COLO668 (cell line): ENCODE measurements around the gene SYT15.
A peak's percentile ranks its signal among the peaks of the same experiment; 100 is the strongest.
"Not testable (repeated sequence)": the region's sequence is repeated elsewhere in the genome, so short reads cannot be mapped to it uniquely, and the experiment has no call there.

ENCODE experiments used
- DNase-seq: peaks from one replicate; lab custom pipeline; 2025; ENCODE audit not compliant: unreplicated experiment; lab: John Stamatoyannopoulos, UW

The SYT15 gene

DNA sequence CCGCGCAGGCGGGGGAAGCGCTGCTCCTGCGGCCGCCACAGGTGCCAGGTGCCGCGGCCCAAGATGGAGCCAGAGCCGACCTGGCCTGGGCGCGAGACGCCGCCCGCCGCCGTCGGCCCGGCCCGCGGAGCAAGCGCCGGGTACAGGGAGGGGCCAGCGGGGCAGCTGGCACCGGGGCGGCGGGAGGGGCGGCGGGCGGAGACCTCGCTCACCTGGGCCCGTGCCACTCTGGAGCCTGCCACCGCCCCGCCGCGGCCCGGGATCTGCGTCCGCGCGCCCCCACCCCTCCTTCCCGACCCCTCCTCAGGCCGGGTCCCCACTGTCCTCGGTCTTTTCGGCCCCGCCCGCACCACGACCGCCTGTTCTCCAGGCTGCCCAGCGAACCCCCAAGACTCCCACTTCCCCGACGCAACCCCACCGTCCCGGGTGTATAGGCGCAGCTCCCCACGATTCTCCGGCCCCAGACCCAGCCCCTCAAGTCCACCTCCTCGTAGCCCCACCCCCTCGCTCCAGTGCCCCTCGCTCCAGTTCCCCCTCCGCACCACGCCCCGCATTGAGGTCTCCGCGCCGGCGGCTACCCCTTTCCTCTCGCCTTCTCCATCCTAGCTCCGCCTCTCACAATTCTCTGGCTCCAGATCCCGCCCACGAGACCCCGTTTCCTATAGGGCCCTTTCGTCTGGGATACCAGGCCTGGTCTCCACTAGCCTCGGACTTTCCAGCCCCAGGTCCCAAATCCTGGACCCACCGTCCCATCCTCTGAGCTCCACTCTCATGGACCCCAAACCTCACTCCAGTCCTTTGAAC, 22.2 kb upstream of the SYT15 start, which contains the start of gene GPRIN2:
Gene GPRIN2, minus strand, starts transcription at position 144 of the 804 bp plus-strand sequence. CDS start 5,922 bp downstream, outside the sequence.
- DNase-seq: peak; percentile 63

- peak; percentile 36 for DNase-seq
Observed at GRCh38 chr10:46557319-46558121, 21.4 kb upstream of the SYT15 start.

DNA sequence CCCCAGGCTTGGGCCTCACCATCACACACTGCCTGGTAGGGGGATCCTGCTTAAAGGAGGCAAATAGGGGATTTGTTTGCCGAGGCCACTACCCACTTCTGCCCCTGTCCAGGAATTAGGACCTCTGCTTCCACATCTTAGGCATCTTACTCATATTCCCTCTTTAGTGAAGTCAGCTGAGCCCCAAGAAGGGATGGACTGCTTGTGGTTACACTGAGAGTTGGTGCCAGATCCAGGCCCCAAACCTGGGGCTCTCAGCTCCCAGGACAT, 20.9 kb upstream of the SYT15 start:
- no peak for DNase-seq

- peak; percentile 44 for DNase-seq
Observed at GRCh38 chr10:46558392-46559185, 20.3 kb upstream of the SYT15 start.

- no peak for DNase-seq
Observed at GRCh38 chr10:46559231-46559671, 19.7 kb upstream of the SYT15 start.

GRCh38 chr10:46560381-46560780, 18.5 kb upstream of the SYT15 start:
- no peak for DNase-seq

GRCh38 chr10:46560952-46561351, 18.0 kb upstream of the SYT15 start:
- DNase-seq: no peak

DNA sequence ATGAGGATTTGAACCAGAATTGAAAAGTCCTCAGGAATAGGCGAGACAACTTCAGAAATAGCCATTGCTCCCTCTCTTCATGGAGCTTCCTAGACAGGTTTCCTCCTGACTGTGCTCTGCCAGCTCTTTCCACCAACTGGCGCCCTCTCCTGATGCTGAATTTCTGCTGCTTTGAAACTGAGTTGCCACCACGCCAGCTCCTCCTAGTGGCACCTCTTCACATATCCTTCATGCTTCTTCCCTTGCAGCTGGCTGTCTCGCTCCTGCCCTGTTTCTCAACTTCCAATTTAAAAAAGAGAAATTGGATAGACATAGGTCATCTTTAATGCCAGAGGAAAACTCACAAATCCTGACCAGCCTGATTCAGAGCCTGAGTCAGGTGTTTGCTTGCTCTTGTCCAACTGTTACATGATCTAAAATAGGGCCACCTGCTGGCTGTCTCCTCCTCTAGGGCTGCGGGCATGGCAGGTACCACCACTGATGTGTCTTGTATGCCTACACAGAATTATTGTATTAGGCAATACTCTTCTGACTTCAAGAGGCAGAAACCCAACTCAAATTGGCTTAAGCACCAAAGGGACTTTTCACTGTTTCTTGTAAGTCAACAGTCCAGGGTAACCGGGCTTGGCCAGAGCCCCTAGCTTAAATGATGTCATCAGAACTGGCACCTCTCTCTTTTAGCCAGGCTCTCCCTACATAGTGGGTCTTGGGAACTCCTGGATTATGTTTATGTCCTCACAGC, 13.2 kb upstream of the SYT15 start:
- DNase-seq: peak; percentile 16

- not testable (repeated sequence) for DNase-seq
Observed at GRCh38 chr10:46567151-46567550, 11.8 kb upstream of the SYT15 start.

DNA sequence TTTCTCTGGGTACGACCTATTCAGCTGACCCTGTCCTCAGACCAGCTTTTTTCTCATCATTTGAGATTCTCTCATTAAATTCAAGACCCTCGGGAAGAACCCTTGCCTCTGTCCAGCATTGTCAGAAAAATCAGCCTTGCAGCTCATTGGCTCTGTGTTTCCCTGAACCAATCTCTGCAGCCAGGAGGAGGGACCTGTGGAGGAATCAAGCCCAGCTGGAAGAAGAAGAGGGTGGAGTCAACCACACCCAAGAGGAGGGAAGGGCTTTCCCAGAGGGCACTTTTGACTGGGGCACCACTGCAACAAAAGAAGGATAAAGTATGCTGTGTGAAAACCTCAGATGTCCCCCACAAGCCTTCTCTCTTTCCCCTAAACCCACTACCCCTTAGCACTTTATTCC, 8.3 kb upstream of the SYT15 start:
- DNase-seq: not testable (repeated sequence)

DNA sequence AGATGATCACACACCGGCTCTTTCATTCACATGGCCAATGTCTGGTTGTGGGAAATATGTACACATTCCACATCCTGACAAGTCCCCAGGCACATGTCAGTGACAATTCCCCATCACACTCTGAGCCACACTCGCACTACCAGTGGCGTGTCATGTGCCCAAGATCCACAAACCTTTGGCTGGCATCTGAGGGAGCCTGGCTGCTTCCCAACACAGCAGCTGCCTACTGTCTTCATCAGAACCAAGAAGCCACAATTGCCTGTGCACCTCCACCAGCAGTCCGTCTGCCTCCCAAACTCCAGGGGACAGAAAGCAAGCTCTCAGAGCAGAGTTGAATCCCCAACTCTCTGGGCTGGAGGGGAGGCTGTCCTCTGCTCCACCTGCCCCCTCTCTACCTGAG, 6.2 kb upstream of the SYT15 start:
- not testable (repeated sequence) for DNase-seq

GRCh38 chr10:46573314-46573713, 5.6 kb upstream of the SYT15 start:
- DNase-seq: not testable (repeated sequence)

- DNase-seq: not testable (repeated sequence)
Observed at GRCh38 chr10:46573884-46574283, 5.0 kb upstream of the SYT15 start.

GRCh38 chr10:46577624-46578473, 1.1 kb upstream of the SYT15 start:
- not testable (repeated sequence) for DNase-seq

DNA sequence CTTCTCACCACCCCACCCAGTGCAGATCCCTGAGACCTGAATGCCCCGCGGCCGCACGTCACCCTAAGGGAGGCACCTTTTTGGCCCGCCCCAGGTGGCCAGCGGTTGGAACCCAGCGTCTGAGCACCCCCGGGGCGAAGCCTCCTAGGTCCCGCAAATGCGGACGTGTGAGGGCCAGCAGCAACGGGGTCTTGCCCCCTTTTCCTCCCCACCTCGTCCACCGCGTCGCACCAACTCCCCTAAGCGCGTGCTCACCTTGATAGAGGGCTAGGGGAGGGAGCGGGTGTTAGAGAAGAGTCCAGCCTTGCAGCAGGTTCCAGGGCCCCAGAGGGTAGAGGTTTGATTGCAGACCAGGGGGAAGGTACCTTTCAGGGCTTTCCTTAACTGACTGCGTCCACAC, 450 bp downstream of the SYT15 start:
- DNase-seq: not testable (repeated sequence)

DNA sequence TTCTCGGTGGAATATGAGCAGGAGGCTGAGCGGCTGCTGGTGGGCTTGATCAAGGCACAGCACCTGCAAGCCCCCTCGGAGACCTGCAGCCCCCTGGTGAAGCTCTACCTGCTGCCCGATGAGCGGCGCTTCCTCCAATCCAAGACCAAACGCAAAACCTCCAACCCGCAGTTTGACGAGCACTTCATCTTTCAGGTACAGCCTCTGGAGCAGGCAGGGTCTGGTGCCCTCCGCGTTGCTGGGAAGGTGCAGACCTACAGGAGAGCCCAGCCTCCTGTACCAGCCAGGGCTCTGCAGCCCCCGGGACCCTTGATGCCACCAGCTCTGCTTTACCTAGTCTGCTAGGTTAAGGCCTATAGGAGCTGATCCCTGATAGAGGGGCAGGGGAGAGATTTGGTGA, 3.1 kb downstream of the SYT15 start:
- DNase-seq: not testable (repeated sequence)

DNA sequence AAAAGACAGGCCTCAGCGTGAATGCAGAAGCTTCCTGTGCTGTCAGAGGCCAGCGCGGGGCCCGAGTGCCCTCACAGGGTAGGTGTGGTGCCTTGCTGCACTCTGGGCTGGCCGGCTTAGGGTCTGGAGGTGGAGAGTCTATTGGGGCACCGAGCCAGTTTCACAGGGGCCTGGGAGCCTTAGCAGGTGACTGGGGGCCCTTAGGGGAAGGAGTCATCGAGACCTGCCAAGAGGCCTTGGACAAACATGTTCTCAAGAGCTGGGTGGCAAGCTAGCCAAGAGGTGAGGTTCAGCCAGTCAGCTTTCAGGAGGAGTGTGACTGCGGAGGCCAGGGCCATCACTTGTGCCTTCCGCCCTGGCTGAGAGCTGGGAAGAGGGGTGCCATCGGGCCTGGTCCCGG, 3.6 kb downstream of the SYT15 start:
- not testable (repeated sequence) for DNase-seq

- not testable (repeated sequence) for DNase-seq
Observed at GRCh38 chr10:46584196-46584595, 5.3 kb downstream of the SYT15 start.

DNA sequence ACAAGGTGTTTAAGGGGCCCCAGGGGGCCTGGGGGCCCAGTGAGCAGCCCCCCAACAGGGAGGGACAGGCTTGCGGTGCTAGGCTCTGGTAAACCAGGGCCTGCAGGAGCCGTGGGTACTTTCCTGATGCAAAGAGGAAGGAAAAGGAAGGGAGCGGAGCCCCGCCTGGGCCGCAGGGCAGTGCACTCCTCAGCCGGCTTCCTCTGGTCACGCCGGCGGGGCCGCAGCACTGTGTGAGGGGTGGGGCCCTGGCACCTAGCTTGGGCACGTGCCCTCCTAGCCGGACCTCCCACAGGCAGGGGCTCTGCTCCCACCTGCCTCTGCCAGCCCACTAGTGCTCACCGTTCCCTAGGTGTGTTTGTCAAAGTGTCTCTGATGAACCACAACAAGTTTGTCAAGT, 6.3 kb downstream of the SYT15 start:
- DNase-seq: not testable (repeated sequence)

DNA sequence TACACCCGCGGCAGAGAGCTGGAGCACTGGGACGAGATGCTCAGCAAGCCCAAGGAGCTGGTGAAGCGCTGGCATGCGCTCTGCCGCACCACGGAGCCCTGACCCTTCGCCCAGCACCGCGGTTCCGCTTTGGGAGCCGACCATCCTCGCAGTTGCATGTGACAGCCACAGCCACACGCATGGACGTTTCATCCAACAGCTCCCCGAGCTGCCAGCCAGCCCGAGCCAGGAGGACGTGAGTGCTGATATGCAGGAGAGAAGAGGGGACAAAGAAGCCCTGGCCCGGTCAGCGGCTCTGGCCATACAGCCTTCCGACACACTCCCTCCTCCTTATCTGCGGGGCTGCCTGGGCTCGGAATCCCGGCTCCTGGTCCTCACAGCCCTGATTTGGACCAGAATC, 8.6 kb downstream of the SYT15 start:
- DNase-seq: not testable (repeated sequence)
